ENCODE results near the gene DCPS. TPM values are rescaled to one million over a fixed set of nuclear protein-coding genes. Genes with fewer than 3 reads are reported as not detected.

Gene DCPS
- total and polyA plus RNA-seq, 7 experiments from 2014 or later: 11.0 to 39.2 (median 17.9) TPM

GRCh38 chr11:126262216-126262615 lies 41.6 kb upstream of the DCPS start:
- intact Hi-C loops (cut with micrococcal nuclease): no loop called here
- no peak for DNase-seq
- H3K27ac Mint-ChIP-seq: peak overlapping the region in 2 of 9 donors; percentile 10 to 48
- no peak for ATAC-seq
- ChIA-PET POLR2A (interaction anchor here (0.6 to 1.4 kb wide), 4 partner anchors 19 to 365 kb away, joined by 3 to 5 read pairs (median 4); partner anchors contain the start of genes FAM118B and RPUSD4), CTCF (no interaction called here)
- peaks cover 0 to 2% (median 0%) of the 10 kb centered on the region in 11 donors for H3K9me3 Mint-ChIP-seq
- Histone ChIP-seq H3K27ac (ENCODE audit: low read depth, low read length) (no peak overlapping the region), H3K4me1 (ENCODE audit: control insufficient read depth in 2 of 2, insufficient read depth in 2 of 2, low read length in 2 of 2) (peaks cover 3 to 9% of the 10 kb centered on the region in 2 donors), H3K27me3 (ENCODE audit: control insufficient read depth in 2 of 2, insufficient read depth in 2 of 2, low read length in 2 of 2) (no peaks in the 10 kb centered on the region), H3K36me3 (ENCODE audit: control insufficient read depth in 2 of 3, insufficient read depth in 3 of 3, low read length in 3 of 3) (peaks cover 19 to 61% (median 39%) of the 10 kb centered on the region in 3 experiments), H3K9me3 (ENCODE audit: control insufficient read depth in 2 of 3, low read length in 3 of 3) (no peaks in the 10 kb centered on the region), H3K4me3 (ENCODE audit: low read length) (no peak overlapping the region)
- H3K27me3 Mint-ChIP-seq: no peaks in the 10 kb centered on the region
- peak overlapping the region in 1 of 10 donors; percentile 4 for H3K4me3 Mint-ChIP-seq
- H3K4me1 Mint-ChIP-seq: peaks cover 6 to 17% (median 15%) of the 10 kb centered on the region in 7 donors
- H3K36me3 Mint-ChIP-seq: peaks cover 10 to 43% (median 31%) of the 10 kb centered on the region in 5 donors

- Mint-ChIP-seq H3K9me3 (peaks cover 0 to 2% (median 0%) of the 10 kb centered on the region in 11 donors), H3K4me1 (peaks cover 11 to 25% (median 23%) of the 10 kb centered on the region in 7 donors), H3K4me3 (no peak overlapping the region), H3K36me3 (peaks cover 10 to 47% (median 31%) of the 10 kb centered on the region in 5 donors), H3K27me3 (no peaks in the 10 kb centered on the region), H3K27ac (peak overlapping the region in 3 of 9 donors; percentile 4 to 63 (median 19))
- POLR2A ChIA-PET: interaction anchor here (1.4 kb wide), 1 partner anchor 18 kb away, joined by 4 read pairs; no protein-coding TSS in a partner anchor
- peaks cover 19 to 61% (median 39%) of the 10 kb centered on the region in 3 experiments for H3K36me3 ChIP-seq (ENCODE audit: control insufficient read depth in 2 of 3, insufficient read depth in 3 of 3, low read length in 3 of 3)
- no peaks in the 10 kb centered on the region for H3K9me3 ChIP-seq (ENCODE audit: control insufficient read depth in 2 of 3, low read length in 3 of 3)
- no peaks in the 10 kb centered on the region for H3K27me3 ChIP-seq (ENCODE audit: control insufficient read depth in 2 of 2, insufficient read depth in 2 of 2, low read length in 2 of 2)
- ATAC-seq (no peak), DNase-seq (no peak)
- H3K4me3 ChIP-seq (ENCODE audit: low read length): no peak overlapping the region
- CTCF ChIA-PET: no interaction called here
- H3K4me1 ChIP-seq (ENCODE audit: control insufficient read depth in 2 of 2, insufficient read depth in 2 of 2, low read length in 2 of 2): peaks cover 12 to 17% of the 10 kb centered on the region in 2 donors
- no peak overlapping the region for H3K27ac ChIP-seq (ENCODE audit: low read depth, low read length)
- intact Hi-C loops (cut with micrococcal nuclease): no loop called here
Measured at GRCh38 chr11:126263489-126263888, 40.4 kb upstream of the DCPS start.

- Histone ChIP-seq H3K27me3 (ENCODE audit: control insufficient read depth in 2 of 2, insufficient read depth in 2 of 2, low read length in 2 of 2) (no peaks in the 10 kb centered on the region), H3K36me3 (ENCODE audit: control insufficient read depth in 2 of 3, insufficient read depth in 3 of 3, low read length in 3 of 3) (peaks cover 19 to 59% (median 35%) of the 10 kb centered on the region in 3 experiments), H3K4me3 (ENCODE audit: low read length) (no peak overlapping the region), H3K4me1 (ENCODE audit: control insufficient read depth in 2 of 2, insufficient read depth in 2 of 2, low read length in 2 of 2) (peaks cover 22 to 23% of the 10 kb centered on the region in 2 donors), H3K9me3 (ENCODE audit: control insufficient read depth in 2 of 3, low read length in 3 of 3) (no peaks in the 10 kb centered on the region), H3K27ac (ENCODE audit: low read depth, low read length) (no peak overlapping the region)
- no peak for DNase-seq
- ATAC-seq: no peak
- Mint-ChIP-seq H3K4me1 (peaks cover 23 to 47% (median 42%) of the 10 kb centered on the region in 7 donors), H3K27ac (peak overlapping the region in 6 of 9 donors; percentile 21 to 99 (median 56)), H3K4me3 (peak overlapping the region in 6 of 10 donors; percentile 4 to 98 (median 43)), H3K9me3 (peaks cover 0 to 4% (median 0%) of the 10 kb centered on the region in 11 donors), H3K36me3 (peaks cover 10 to 47% (median 31%) of the 10 kb centered on the region in 5 donors), H3K27me3 (no peaks in the 10 kb centered on the region)
- intact Hi-C loops (cut with micrococcal nuclease): no loop called here
- ChIA-PET CTCF (no interaction called here), POLR2A (interaction anchor here (0.8 kb wide), 1 partner anchor 18 kb away, joined by 5 read pairs; no protein-coding TSS in a partner anchor)
Measured at GRCh38 chr11:126265811-126266210, 38.0 kb upstream of the DCPS start.

GRCh38 chr11:126267650-126268049 lies 36.2 kb upstream of the DCPS start:
- Histone ChIP-seq H3K9me3 (ENCODE audit: control insufficient read depth in 2 of 3, low read length in 3 of 3) (no peaks in the 10 kb centered on the region), H3K4me1 (ENCODE audit: control insufficient read depth in 2 of 2, insufficient read depth in 2 of 2, low read length in 2 of 2) (peaks cover 22 to 23% of the 10 kb centered on the region in 2 donors), H3K27ac (ENCODE audit: low read depth, low read length) (peak overlapping the region; percentile 94), H3K36me3 (ENCODE audit: control insufficient read depth in 2 of 3, insufficient read depth in 3 of 3, low read length in 3 of 3) (peaks cover 19 to 48% (median 31%) of the 10 kb centered on the region in 3 experiments), H3K4me3 (ENCODE audit: low read length) (peak overlapping the region; percentile 99), H3K27me3 (ENCODE audit: control insufficient read depth in 2 of 2, insufficient read depth in 2 of 2, low read length in 2 of 2) (no peaks in the 10 kb centered on the region)
- intact Hi-C loops (cut with micrococcal nuclease): loop anchor here (1.0 to 2.0 kb wide), 9 partner anchors 204 to 1157 kb away; partner anchors contain the start of genes PUS3 (in 2 of the 2), STT3A (in 2 of the 2), CHEK1 (in 1 of the 2) and EI24 (in 1 of the 2)
- POLR2A ChIA-PET: interaction anchor here (0.8 to 6.5 kb wide), 10 partner anchors 13 to 674 kb away, joined by 3 to 122 read pairs (median 3); partner anchors contain the start of genes DCPS, FAM118B, PUS3 and RPUSD4
- peaks cover 11 to 48% (median 30%) of the 10 kb centered on the region in 5 donors for H3K36me3 Mint-ChIP-seq
- CTCF ChIA-PET: interaction anchor here (2.0 kb wide), 1 partner anchor 14 kb away, joined by 9 read pairs; no protein-coding TSS in a partner anchor
- peak overlapping the region; percentile 91 to 98 (median 97) for H3K4me3 Mint-ChIP-seq
- ATAC-seq: no peak
- peaks cover 26 to 58% (median 49%) of the 10 kb centered on the region in 7 donors for H3K4me1 Mint-ChIP-seq
- H3K9me3 Mint-ChIP-seq: peaks cover 0 to 4% (median 0%) of the 10 kb centered on the region in 11 donors
- no peaks in the 10 kb centered on the region for H3K27me3 Mint-ChIP-seq
- peak overlapping the region; percentile 94 to 99 (median 98) for H3K27ac Mint-ChIP-seq
- DNase-seq: no peak

- Histone ChIP-seq H3K9me3 (ENCODE audit: control insufficient read depth in 2 of 3, low read length in 3 of 3) (no peaks in the 10 kb centered on the region), H3K36me3 (ENCODE audit: control insufficient read depth in 2 of 3, insufficient read depth in 3 of 3, low read length in 3 of 3) (peaks cover 19 to 48% (median 27%) of the 10 kb centered on the region in 3 experiments), H3K4me3 (ENCODE audit: low read length) (peak overlapping the region; percentile 99), H3K4me1 (ENCODE audit: control insufficient read depth in 2 of 2, insufficient read depth in 2 of 2, low read length in 2 of 2) (peaks cover 22 to 23% of the 10 kb centered on the region in 2 donors), H3K27ac (ENCODE audit: low read depth, low read length) (peak overlapping the region; percentile 94), H3K27me3 (ENCODE audit: control insufficient read depth in 2 of 2, insufficient read depth in 2 of 2, low read length in 2 of 2) (no peaks in the 10 kb centered on the region)
- Mint-ChIP-seq H3K27me3 (no peaks in the 10 kb centered on the region), H3K27ac (peak overlapping the region; percentile 94 to 99 (median 98)), H3K36me3 (peaks cover 14 to 46% (median 30%) of the 10 kb centered on the region in 5 donors), H3K4me1 (peaks cover 26 to 60% (median 50%) of the 10 kb centered on the region in 7 donors), H3K4me3 (peak overlapping the region; percentile 91 to 98 (median 97)), H3K9me3 (peaks cover 0 to 4% (median 0%) of the 10 kb centered on the region in 11 donors)
- POLR2A ChIA-PET: interaction anchor here (0.6 to 6.5 kb wide), 16 partner anchors 10 to 677 kb away, joined by 3 to 122 read pairs (median 3); partner anchors contain the start of genes DCPS, FAM118B, HYLS1 and PUS3
- DNase-seq: no peak
- intact Hi-C loops (cut with micrococcal nuclease): loop anchor here (1.0 to 2.0 kb wide), 9 partner anchors 205 to 1158 kb away; partner anchors contain the start of genes PUS3 (in 2 of the 2), STT3A (in 2 of the 2), CHEK1 (in 1 of the 2) and EI24 (in 1 of the 2)
- ATAC-seq: no peak
- CTCF ChIA-PET: interaction anchor here (2.0 kb wide), 1 partner anchor 13 kb away, joined by 9 read pairs; no protein-coding TSS in a partner anchor
Measured at GRCh38 chr11:126268361-126268707, 35.5 kb upstream of the DCPS start.

Data from naive thymus-derived CD4-positive, alpha-beta T cell (primary cell).